HL-60 (cell line): ENCODE results near the gene CREBBP.
"Not testable (repeated sequence)": the region's sequence is repeated elsewhere in the genome, so short reads cannot be mapped to it uniquely, and the experiment has no call there.

Experiments used
- DNase-seq, 2 experiments: peaks; one replicate each; pipeline ENCODE4 v3.0.0-alpha.2; 2010 to 2020; ENCODE audit warnings: low read depth in 1 of 2, low spot score in 1 of 2
- H3K27ac ChIP-seq: fragments of 250-450 bp; sonication (Bioruptor Pico); replicated peaks from 2 replicates; pipeline ENCODE4 v1.5.1; 2020; ENCODE audit warnings: mild to moderate bottlenecking, moderate library complexity
- H3K27me3 ChIP-seq: fragments of 250-450 bp; sonication (Bioruptor Pico); 2 replicates; pipeline ENCODE4 v1.5.1; 2021; ENCODE audit warnings: mild to moderate bottlenecking, moderate library complexity; ENCODE audit not compliant: insufficient read depth, poor library complexity, severe bottlenecking
- H3K4me3 ChIP-seq: replicated peaks from 2 replicates; pipeline ENCODE4 v1.5.1; 2011; ENCODE audit warnings: mild to moderate bottlenecking, control low read depth, low read length; ENCODE audit not compliant: insufficient read depth
- CTCF ChIP-seq: IDR thresholded peaks from one replicate; pipeline ENCODE4 v1.5.1; 2011; ENCODE audit warnings: low read length, control low read depth, inconsistent platforms; ENCODE audit not compliant: insufficient read depth
- GABPA ChIP-seq: IDR thresholded peaks from 2 replicates; pipeline ENCODE4 v1.6.1; 2012; ENCODE audit warnings: low read depth
- POLR2AphosphoS5 ChIP-seq: IDR thresholded peaks from 2 replicates; pipeline ENCODE4 v1.6.1; 2012; ENCODE audit warnings: low read depth
- REST ChIP-seq: IDR thresholded peaks from 2 replicates; pipeline ENCODE4 v1.6.1; 2012; ENCODE audit warnings: low read depth; ENCODE audit not compliant: insufficient replicate concordance
- SPI1 ChIP-seq: IDR thresholded peaks from 2 replicates; pipeline ENCODE4 v1.6.1; 2012; ENCODE audit warnings: low read depth, mild to moderate bottlenecking, borderline replicate concordance

The CREBBP gene

GRCh38 chr16:3912897-3913296 lies 32.4 kb upstream of the CREBBP start:
- Histone ChIP-seq H3K27me3 (no peaks in the 10 kb centered on the region), H3K27ac (no peak overlapping the region), H3K4me3 (no peak overlapping the region)
- DNase-seq, result no peak
- TF ChIP-seq GABPA (no peak), CTCF (no peak), SPI1 (no peak), REST (no peak), POLR2AphosphoS5 (no peak)

GRCh38 chr16:3912373-3912772 lies 31.9 kb upstream of the CREBBP start:
- no peak for DNase-seq
- TF ChIP-seq POLR2AphosphoS5, result no peak
- TF ChIP-seq REST, result no peak
- TF ChIP-seq GABPA, result no peak
- no peak for TF ChIP-seq CTCF
- no peak for TF ChIP-seq SPI1
- Histone ChIP-seq H3K27me3 (no peaks in the 10 kb centered on the region), H3K27ac (no peak overlapping the region), H3K4me3 (no peak overlapping the region)

GRCh38 chr16:3911741-3912140 lies 31.2 kb upstream of the CREBBP start:
- H3K27ac ChIP-seq, DNase-seq, H3K4me3 ChIP-seq, H3K27me3 ChIP-seq: not testable (repeated sequence)

GRCh38 chr16:3909791-3910583 lies 29.5 kb upstream of the CREBBP start:
- Histone ChIP-seq H3K27ac (no peak overlapping the region), H3K27me3 (no peaks in the 10 kb centered on the region), H3K4me3 (no peak overlapping the region)
- DNase-seq, result no peak
- TF ChIP-seq POLR2AphosphoS5, result no peak
- TF ChIP-seq REST, result no peak
- no peak for TF ChIP-seq GABPA
- no peak for TF ChIP-seq CTCF
- TF ChIP-seq SPI1, result no peak
